ENCODE results near the gene DBT. TPM values are rescaled to one million over a fixed set of nuclear protein-coding genes. Genes with fewer than 3 reads are reported as not detected.

The DBT gene
- polyA plus RNA-seq, 4 donors, result 1.1 to 12.2 (median 3.6) TPM

DNA sequence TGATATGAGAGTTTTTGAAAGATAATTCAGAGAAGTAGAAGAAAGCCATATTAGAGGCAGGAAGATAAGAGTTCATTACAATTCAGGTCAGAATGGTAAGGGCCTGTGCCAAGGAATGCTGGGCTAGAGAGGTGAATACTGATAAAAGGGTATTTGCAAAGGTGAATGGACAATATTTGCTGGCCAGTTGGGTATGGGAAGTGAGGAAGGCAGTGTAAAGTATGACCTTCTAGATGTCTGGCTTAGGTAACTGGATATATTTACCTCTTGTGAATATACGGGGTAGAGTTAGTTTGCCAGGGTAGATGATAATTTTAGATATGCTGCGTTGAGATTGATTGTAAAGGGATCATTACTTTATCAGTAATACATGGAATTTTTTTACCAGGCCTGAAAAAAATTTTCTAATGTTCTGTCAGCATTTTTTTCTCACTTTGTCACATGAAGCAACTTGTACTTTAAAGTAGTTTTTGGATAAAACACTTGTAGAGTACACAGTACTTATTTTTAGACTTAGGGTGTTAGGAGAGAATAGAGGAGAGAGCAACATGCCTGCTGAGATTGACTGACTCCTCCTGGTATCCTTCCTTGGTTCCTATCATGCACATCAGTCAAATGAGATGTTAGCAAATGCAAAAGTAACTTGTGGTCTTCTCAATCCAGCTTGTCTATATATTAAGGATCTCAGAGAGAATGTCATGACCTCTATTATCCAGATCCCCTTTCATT lies 30.5 kb upstream of the DBT start:
- no peaks in the 10 kb centered on the region for H3K9me3 ChIP-seq (ENCODE audit: control insufficient read depth in 2 of 2, insufficient read depth in 1 of 2, low read depth in 1 of 2, low read length in 1 of 2)
- H3K4me1 ChIP-seq (ENCODE audit: control insufficient read depth in 3 of 3, insufficient read depth in 2 of 3, low read depth in 1 of 3, low read length in 2 of 3), result no peaks in the 10 kb centered on the region
- DNase-seq (no peak), FAIRE-seq (no peak)
- no peak overlapping the region for H3K4me3 ChIP-seq (ENCODE audit: low read depth in 1 of 3, low read length in 3 of 3)
- 49 to 77% (median 57%) methylated on average over 2 of the region's 2 CpGs for WGBS, 3 donors
- H3K27me3 ChIP-seq (ENCODE audit: control insufficient read depth in 3 of 3, insufficient read depth in 3 of 3, low read length in 3 of 3), result no peaks in the 10 kb centered on the region
- H3K27ac ChIP-seq (ENCODE audit: low read depth in 1 of 3, low read length in 2 of 3), result no peak overlapping the region
- peaks cover 8 to 30% (median 29%) of the 10 kb centered on the region in 3 donors for H3K36me3 ChIP-seq (ENCODE audit: control insufficient read depth in 3 of 3, insufficient read depth in 2 of 3, low read depth in 1 of 3, low read length in 3 of 3)

DNA sequence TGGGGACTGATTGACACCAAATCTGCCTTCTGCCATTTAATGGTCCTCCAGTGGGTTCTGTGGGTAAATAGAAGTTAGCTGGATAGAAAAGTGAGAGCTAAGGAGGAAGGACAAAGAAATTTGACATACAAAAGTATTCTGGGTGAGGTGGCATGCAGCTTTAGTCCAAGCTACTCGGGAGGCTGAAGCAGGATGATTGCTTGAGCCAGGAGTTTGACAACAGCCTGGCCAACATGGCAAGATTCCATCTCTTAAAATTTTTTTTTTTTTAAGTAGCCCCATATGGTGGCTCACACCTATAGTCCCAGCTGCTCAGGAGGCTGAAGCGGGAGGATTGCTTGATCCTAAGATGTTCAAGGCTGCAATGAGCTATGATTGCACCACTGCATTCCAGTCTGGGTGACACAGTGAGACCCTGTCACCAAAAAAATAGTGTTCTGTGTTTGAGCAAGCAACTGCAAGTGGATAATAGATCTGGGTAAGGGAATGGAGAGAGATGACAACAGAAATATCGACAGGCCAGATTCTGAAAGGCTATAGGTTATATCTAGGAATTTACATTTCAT lies 29.8 kb upstream of the DBT start:
- Histone ChIP-seq H3K36me3 (ENCODE audit: control insufficient read depth in 3 of 3, insufficient read depth in 2 of 3, low read depth in 1 of 3, low read length in 3 of 3) (peaks cover 8 to 28% (median 28%) of the 10 kb centered on the region in 3 donors), H3K27ac (ENCODE audit: low read depth in 1 of 3, low read length in 2 of 3) (no peak overlapping the region), H3K4me1 (ENCODE audit: control insufficient read depth in 3 of 3, insufficient read depth in 2 of 3, low read depth in 1 of 3, low read length in 2 of 3) (no peaks in the 10 kb centered on the region), H3K4me3 (ENCODE audit: low read depth in 1 of 3, low read length in 3 of 3) (no peak overlapping the region), H3K27me3 (ENCODE audit: control insufficient read depth in 3 of 3, insufficient read depth in 3 of 3, low read length in 3 of 3) (no peaks in the 10 kb centered on the region), H3K9me3 (ENCODE audit: control insufficient read depth in 2 of 2, insufficient read depth in 1 of 2, low read depth in 1 of 2, low read length in 1 of 2) (no peaks in the 10 kb centered on the region)
- FAIRE-seq (no peak), DNase-seq (no peak)
- WGBS, 3 donors, result 93 to 96% (median 94%) methylated on average over 3 of the region's 3 CpGs

DNA sequence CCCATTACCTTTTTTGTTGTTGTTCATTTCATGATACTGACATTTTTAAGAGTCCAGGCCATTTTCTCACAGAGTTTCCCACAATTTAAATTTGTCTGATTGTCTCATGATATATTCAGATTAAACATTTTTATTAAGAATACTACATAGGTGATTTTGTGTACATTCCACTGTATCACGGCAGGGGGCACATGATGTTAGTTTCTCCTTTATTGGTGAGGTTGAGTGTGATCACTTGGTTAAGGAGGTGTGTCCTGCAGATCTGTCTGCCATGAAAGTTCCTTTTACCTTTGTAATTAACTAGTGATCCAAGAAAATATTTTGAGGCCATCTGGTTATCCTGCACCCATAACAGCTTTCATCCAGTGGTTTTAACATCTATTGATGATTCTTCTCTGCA lies 28.2 kb upstream of the DBT start:
- no peaks in the 10 kb centered on the region for H3K27me3 ChIP-seq (ENCODE audit: control insufficient read depth in 3 of 3, insufficient read depth in 3 of 3, low read length in 3 of 3)
- WGBS, 3 donors, result 56 to 70% (median 65%) methylated on average over 1 of the region's 1 CpG
- FAIRE-seq (no peak), DNase-seq (peak in 1 of 2 donors; percentile 12)
- no peaks in the 10 kb centered on the region for H3K9me3 ChIP-seq (ENCODE audit: control insufficient read depth in 2 of 2, insufficient read depth in 1 of 2, low read depth in 1 of 2, low read length in 1 of 2)
- peaks cover 13 to 28% (median 21%) of the 10 kb centered on the region in 3 donors for H3K36me3 ChIP-seq (ENCODE audit: control insufficient read depth in 3 of 3, insufficient read depth in 2 of 3, low read depth in 1 of 3, low read length in 3 of 3)
- H3K4me3 ChIP-seq (ENCODE audit: low read depth in 1 of 3, low read length in 3 of 3), result no peak overlapping the region
- H3K4me1 ChIP-seq (ENCODE audit: control insufficient read depth in 3 of 3, insufficient read depth in 2 of 3, low read depth in 1 of 3, low read length in 2 of 3), result no peaks in the 10 kb centered on the region
- no peak overlapping the region for H3K27ac ChIP-seq (ENCODE audit: low read depth in 1 of 3, low read length in 2 of 3)

DNA sequence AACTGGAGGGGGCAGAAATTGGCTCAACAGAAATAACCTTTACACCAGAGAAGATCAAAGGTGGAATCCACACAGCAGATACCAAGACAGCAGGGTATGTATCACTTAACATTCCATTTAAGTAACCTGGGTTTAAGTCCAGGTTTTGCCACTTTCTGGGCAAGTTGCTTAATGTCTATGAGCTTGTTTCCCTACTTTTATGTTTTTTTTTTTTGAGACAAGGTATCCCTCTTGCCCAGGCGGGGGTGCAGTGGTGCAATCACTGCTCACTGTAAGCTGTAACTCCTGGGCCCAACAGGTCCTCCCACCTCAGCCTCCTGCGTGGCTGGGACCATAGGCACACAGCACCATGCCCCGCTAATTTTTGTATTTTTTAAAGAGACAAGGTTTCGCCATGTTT lies 18.6 kb upstream of the DBT start:
- Histone ChIP-seq H3K36me3 (ENCODE audit: control insufficient read depth in 3 of 3, insufficient read depth in 2 of 3, low read depth in 1 of 3, low read length in 3 of 3) (peaks cover 4 to 26% (median 6%) of the 10 kb centered on the region in 3 donors), H3K4me1 (ENCODE audit: control insufficient read depth in 3 of 3, insufficient read depth in 2 of 3, low read depth in 1 of 3, low read length in 2 of 3) (peaks cover 0 to 18% (median 15%) of the 10 kb centered on the region in 3 donors), H3K4me3 (ENCODE audit: low read depth in 1 of 3, low read length in 3 of 3) (no peak overlapping the region), H3K9me3 (ENCODE audit: control insufficient read depth in 2 of 2, insufficient read depth in 1 of 2, low read depth in 1 of 2, low read length in 1 of 2) (peaks cover 0 to 12% of the 10 kb centered on the region in 2 donors), H3K27ac (ENCODE audit: low read depth in 1 of 3, low read length in 2 of 3) (no peak overlapping the region), H3K27me3 (ENCODE audit: control insufficient read depth in 3 of 3, insufficient read depth in 3 of 3, low read length in 3 of 3) (no peaks in the 10 kb centered on the region)
- DNase-seq (peak in 1 of 2 donors; percentile 14), FAIRE-seq (no peak)
- 93 to 97% (median 96%) methylated on average over 4 of the region's 4 CpGs for WGBS, 3 donors

DNA sequence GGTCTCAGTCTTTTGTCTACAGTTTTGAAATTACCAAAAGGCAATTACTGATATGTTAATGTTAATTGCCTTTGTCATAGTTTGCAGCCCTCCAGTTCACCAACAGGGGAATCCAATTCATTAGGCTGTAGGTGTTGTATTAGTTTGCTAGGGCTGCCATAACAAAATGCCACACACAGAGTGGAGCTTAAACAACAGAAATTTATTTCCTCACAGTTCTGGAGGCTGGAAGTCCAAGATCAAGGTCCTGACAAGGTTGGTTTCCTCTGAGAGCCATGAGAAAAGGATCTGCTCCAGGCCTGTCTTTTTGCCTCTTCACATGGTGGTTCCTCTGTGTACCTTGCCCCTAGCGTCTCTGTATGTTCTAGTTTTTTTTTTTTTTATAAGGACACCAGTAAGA lies 17.6 kb upstream of the DBT start:
- Histone ChIP-seq H3K4me1 (ENCODE audit: control insufficient read depth in 3 of 3, insufficient read depth in 2 of 3, low read depth in 1 of 3, low read length in 2 of 3) (peaks cover 0 to 18% (median 15%) of the 10 kb centered on the region in 3 donors), H3K9me3 (ENCODE audit: control insufficient read depth in 2 of 2, insufficient read depth in 1 of 2, low read depth in 1 of 2, low read length in 1 of 2) (peaks cover 0 to 12% of the 10 kb centered on the region in 2 donors), H3K36me3 (ENCODE audit: control insufficient read depth in 3 of 3, insufficient read depth in 2 of 3, low read depth in 1 of 3, low read length in 3 of 3) (peaks cover 4 to 26% (median 6%) of the 10 kb centered on the region in 3 donors), H3K27me3 (ENCODE audit: control insufficient read depth in 3 of 3, insufficient read depth in 3 of 3, low read length in 3 of 3) (no peaks in the 10 kb centered on the region), H3K27ac (ENCODE audit: low read depth in 1 of 3, low read length in 2 of 3) (peak overlapping the region in 2 of 3 donors; percentile 38 to 96), H3K4me3 (ENCODE audit: low read depth in 1 of 3, low read length in 3 of 3) (peak overlapping the region in 2 of 3 donors; percentile 75 to 94)
- DNase-seq, result peak; percentile 21 to 28
- 24 to 67% (median 38%) methylated on average over 1 of the region's 1 CpG for WGBS, 3 donors
- no peak for FAIRE-seq

DNA sequence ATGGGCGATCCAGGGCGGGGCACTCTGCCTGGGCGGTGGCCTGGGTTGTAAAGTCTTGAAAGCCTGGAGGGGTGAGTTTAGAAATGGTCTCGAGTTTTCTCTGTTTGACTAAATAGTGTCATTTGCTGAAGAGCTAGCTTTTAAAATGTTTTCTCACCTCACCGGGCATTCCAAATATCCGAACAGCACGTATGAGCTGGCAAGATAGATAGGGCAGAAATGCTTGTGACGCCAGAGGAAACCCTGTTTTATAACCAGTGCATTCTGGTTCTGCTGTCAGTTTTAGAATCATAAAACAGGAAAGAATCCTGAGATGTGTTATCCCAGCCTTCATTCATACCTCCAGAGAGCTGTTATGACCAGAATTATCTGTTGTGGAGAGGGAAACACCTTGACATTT lies 17.1 kb upstream of the DBT start:
- Histone ChIP-seq H3K4me3 (ENCODE audit: low read depth in 1 of 3, low read length in 3 of 3) (peak overlapping the region; percentile 75 to 99 (median 94)), H3K36me3 (ENCODE audit: control insufficient read depth in 3 of 3, insufficient read depth in 2 of 3, low read depth in 1 of 3, low read length in 3 of 3) (peaks cover 3 to 26% (median 6%) of the 10 kb centered on the region in 3 donors), H3K27me3 (ENCODE audit: control insufficient read depth in 3 of 3, insufficient read depth in 3 of 3, low read length in 3 of 3) (no peaks in the 10 kb centered on the region), H3K9me3 (ENCODE audit: control insufficient read depth in 2 of 2, insufficient read depth in 1 of 2, low read depth in 1 of 2, low read length in 1 of 2) (peaks cover 0 to 12% of the 10 kb centered on the region in 2 donors), H3K27ac (ENCODE audit: low read depth in 1 of 3, low read length in 2 of 3) (peak overlapping the region; percentile 90 to 96 (median 96)), H3K4me1 (ENCODE audit: control insufficient read depth in 3 of 3, insufficient read depth in 2 of 3, low read depth in 1 of 3, low read length in 2 of 3) (peaks cover 0 to 18% (median 15%) of the 10 kb centered on the region in 3 donors)
- WGBS, 3 donors, result 1% methylated on average over 8 of the region's 8 CpGs
- peak; percentile 60 to 64 for DNase-seq
- FAIRE-seq, result no peak

DNA sequence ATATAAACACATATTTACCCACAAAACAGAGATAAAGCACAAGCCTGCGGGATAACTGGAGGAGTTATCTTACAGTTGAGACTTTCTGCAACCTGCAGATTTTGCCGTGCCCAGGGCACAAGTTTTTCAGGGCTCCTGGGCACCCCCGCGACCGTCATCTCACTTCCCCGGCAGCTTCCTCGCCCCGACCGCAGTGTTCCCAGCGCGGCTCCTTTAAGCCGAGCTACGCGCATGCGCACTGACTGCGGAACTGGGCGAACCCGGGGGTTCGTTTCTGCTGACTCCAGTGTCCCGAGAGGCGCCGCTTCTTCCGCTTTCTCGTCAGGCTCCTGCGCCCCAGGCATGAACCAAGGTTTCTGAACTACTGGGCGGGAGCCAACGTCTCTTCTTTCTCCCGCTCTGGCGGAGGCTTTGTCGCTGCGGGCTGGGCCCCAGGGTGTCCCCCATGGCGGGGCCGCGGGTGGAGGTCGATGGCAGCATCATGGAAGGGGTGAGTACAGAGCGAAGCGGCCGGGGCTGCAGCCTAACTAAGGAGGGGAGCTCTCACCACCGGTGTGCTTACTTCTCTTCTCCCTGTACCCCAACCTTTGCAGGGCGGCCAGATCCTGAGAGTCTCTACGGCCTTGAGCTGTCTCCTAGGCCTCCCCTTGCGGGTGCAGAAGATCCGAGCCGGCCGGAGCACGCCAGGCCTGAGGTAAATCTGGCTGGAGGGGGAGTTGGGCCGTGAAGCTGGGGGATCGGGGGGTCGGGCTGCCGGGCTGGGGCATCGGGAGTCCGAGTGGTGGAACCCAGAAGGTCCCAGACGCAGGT lies 16.5 kb upstream of the DBT start, which contains the start of gene RTCA:
TSS of gene RTCA (plus strand) at position 286 of the 810 bp plus-strand sequence. CDS start at position 446, 160 bp downstream.
- Histone ChIP-seq H3K4me3 (ENCODE audit: low read depth in 1 of 3, low read length in 3 of 3) (peak within 1 kb of the TSS; percentile 75 to 99 (median 94)), H3K27ac (ENCODE audit: low read depth in 1 of 3, low read length in 2 of 3) (peak within 1 kb of the TSS; percentile 90 to 96 (median 96)), H3K9me3 (ENCODE audit: control insufficient read depth in 2 of 2, insufficient read depth in 1 of 2, low read depth in 1 of 2, low read length in 1 of 2) (peaks cover 0 to 16% of the 10 kb centered on the region in 2 donors), H3K4me1 (ENCODE audit: control insufficient read depth in 3 of 3, insufficient read depth in 2 of 3, low read depth in 1 of 3, low read length in 2 of 3) (peaks cover 0 to 18% (median 15%) of the 10 kb centered on the region in 3 donors), H3K27me3 (ENCODE audit: control insufficient read depth in 3 of 3, insufficient read depth in 3 of 3, low read length in 3 of 3) (no peaks in the 10 kb centered on the region), H3K36me3 (ENCODE audit: control insufficient read depth in 3 of 3, insufficient read depth in 2 of 3, low read depth in 1 of 3, low read length in 3 of 3) (peaks cover 3 to 25% (median 5%) of the 10 kb centered on the region in 3 donors)
- DNase-seq (peak; percentile 97 to 98), FAIRE-seq (no peak)
- 1% methylated on average over 52 to 53 of the region's 53 CpGs for WGBS, 3 donors

DNA sequence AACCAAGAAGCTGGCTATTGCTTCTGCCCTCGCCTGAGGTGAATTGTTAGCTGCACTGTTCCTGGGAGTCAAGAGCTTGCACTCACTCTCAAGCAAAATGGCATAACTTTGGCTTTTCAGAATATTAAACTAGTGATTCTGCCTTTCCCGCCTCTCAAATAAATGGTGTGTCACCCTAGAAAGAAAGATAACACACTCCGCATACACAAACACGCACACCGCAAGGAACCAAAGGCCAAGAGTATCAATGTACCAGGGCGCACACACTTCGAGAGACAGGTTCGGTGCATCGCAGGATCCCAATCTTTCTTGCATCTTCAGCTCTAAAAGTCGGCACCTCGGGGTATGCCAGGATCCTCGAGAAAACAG lies 15.9 kb upstream of the DBT start:
- peak overlapping the region; percentile 75 to 99 (median 94) for H3K4me3 ChIP-seq (ENCODE audit: low read depth in 1 of 3, low read length in 3 of 3)
- FAIRE-seq (no peak), DNase-seq (peak in 1 of 2 donors; percentile 52)
- no peaks in the 10 kb centered on the region for H3K27me3 ChIP-seq (ENCODE audit: control insufficient read depth in 3 of 3, insufficient read depth in 3 of 3, low read length in 3 of 3)
- H3K4me1 ChIP-seq (ENCODE audit: control insufficient read depth in 3 of 3, insufficient read depth in 2 of 3, low read depth in 1 of 3, low read length in 2 of 3), result peaks cover 0 to 18% (median 15%) of the 10 kb centered on the region in 3 donors
- peak overlapping the region; percentile 58 to 96 (median 96) for H3K27ac ChIP-seq (ENCODE audit: low read depth in 1 of 3, low read length in 2 of 3)
- H3K9me3 ChIP-seq (ENCODE audit: control insufficient read depth in 2 of 2, insufficient read depth in 1 of 2, low read depth in 1 of 2, low read length in 1 of 2), result peaks cover 0 to 16% of the 10 kb centered on the region in 2 donors
- 2 to 3% (median 2%) methylated on average over 12 of the region's 12 CpGs for WGBS, 3 donors
- peaks cover 0 to 19% (median 3%) of the 10 kb centered on the region in 3 donors for H3K36me3 ChIP-seq (ENCODE audit: control insufficient read depth in 3 of 3, insufficient read depth in 2 of 3, low read depth in 1 of 3, low read length in 3 of 3)
